ENCODE results near the gene CNKSR3.

CNKSR3 gene

DNA sequence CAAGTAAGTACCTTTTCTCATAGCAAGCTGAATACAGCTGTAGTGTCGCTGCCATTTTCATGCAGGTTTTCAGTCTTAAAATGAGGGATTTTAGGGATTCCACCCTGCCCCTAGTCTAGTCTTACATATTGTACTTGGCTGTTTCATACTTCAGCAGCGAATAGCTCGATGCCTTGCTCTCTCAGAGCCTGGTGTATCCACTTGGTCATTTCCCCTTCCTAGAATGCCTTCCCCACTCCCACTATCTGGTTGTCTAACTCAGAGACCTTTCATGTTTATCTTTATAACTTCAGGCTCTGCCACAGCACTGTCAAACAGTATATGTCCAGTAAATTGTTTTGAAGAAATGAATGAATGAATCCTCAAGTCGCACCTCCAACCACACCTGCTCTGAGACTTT lies 132.8 kb downstream of the CNKSR3 start:
- FAIRE-seq: no peak

DNA sequence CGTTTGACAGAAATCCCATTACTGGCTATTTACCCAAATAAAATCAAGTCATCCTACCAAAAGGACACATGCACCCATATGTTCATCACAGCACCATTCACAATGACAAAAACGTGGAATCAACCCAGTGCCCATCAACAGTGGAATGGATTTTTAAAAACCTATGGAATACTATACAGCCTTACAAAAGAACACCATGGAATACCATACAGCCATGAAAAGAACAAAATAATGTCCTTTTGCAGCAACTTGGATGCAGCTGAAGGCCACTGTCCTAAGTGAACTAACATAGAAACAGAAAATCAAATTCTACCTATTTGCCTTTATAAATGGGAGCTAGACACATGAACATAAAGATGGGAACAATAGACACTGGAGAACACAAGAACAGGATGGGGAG lies 136.5 kb downstream of the CNKSR3 start:
- no peak for FAIRE-seq

- FAIRE-seq: no peak
Measured at GRCh38 chr6:154371281-154371680, 139.2 kb downstream of the CNKSR3 start.

DNA sequence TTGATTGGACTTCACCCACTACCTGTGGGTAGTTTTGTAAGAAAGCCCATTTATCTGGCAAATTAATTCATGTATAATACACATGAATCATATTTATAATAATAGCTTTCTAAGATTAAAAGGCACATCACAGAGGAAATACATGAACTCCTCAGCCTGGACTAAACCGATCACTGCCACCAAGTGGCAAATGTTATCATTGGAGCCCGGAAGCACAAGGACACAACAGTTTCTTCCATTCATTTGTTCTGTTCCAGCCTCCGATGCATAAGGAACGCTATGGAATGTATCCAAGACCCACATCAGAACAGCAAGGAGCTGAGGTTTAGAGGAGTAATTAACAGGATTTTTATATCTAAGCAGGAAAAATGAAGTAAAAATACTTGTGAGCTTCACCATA lies 139.9 kb downstream of the CNKSR3 start:
- no peak for FAIRE-seq

DNA sequence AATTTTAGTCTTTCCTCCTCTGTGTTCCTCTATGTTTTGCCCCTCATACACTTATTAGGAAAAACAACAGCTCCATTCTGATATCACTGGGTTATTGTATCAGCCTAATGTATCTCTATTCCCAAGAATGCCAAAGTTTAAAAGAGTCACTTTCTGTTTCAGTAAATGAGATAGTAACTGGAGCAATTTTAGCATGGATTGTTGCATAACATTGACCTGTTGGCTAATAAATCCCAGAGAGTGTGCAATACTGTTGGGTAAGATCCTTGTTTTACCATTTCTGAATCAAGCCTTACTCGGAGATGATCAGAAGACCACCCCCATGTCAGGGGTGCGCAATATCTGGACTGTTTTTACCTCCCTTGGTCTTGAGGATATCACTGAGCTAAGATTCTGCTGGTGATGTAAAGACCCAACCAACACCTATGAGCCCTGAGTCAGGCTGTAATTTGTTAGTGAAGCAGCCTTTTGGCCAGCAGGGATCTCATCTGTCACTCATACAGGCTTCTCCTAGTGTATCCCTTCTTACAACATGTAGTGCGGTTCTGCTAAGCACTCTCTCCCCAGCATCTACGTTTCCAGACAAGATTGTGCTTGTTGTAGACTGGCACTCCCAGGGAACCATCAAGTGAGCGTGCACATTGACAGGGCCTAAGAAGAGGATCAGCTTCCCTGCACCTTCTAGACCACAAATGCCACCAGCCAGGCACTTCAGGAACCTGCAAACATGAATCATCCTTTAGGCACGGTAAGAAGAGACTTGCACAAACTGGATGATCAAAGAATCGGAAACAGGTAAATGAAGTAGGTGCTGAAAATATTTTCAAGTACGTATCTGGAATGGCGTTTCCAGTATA lies 142.4 kb downstream of the CNKSR3 start:
- FAIRE-seq: no peak

DNA sequence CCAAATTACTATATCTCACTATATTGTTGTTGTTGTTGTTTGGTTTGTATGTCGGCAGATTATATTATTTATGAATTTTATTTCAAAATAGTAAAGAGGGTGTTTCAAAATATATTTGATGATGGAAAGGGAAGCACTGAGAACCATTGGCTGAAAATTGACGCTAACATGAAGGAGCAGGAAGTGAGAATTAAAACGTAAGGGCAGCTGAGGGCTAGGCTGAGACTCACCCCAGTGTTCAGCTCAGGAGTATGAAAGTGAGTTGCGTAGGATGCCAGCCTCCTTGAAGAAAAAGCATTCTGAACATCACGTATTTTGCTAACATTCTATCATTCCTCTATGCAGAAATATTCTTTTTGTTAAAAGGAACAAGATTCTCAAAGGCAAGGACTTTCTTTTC lies 143.1 kb downstream of the CNKSR3 start:
- no peak for FAIRE-seq

GRCh38 chr6:154363821-154364220 lies 146.7 kb downstream of the CNKSR3 start:
- no peak for FAIRE-seq

DNA sequence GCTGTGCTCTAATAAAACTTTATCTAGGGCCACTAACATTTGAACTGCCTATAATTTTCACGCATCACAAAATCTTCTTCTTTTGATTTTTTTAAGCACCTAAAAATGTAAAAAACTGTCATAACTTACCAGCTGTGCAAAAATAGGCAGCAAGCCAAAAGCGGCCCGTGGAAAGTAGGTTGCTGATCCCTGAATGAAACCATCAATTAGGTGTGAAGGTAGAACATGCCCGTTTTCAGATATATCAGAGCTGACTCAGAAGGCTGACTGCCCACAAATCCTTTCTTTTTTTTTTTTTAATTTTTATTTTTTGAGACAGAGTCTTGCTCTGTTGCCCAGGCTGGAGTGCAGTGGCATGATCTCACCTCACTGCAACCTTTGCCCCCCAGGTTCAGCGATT lies 149.0 kb downstream of the CNKSR3 start:
- FAIRE-seq: no peak

GRCh38 chr6:154360476-154360875 lies 150.0 kb downstream of the CNKSR3 start:
- no peak for FAIRE-seq

DNA sequence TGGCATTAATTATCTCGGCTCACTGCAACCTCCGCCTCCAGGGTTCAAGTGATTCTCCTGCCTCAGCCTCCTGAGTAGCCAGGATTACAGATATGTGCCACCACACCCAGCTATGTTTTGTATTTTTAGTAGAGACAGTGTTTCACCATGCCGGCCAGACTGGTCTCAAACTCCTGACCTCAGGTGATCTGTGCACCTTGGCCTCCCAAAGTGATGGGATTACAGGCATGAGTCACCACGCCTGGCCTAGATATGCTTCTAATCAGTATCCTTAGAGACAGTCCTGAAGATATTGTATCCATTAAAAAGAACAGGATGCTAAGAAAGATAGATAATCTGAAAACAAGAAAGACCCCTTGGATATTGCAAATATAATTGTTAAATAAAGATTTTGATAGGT lies 150.8 kb downstream of the CNKSR3 start:
- FAIRE-seq: no peak

GRCh38 chr6:154359161-154359574 lies 151.3 kb downstream of the CNKSR3 start:
- FAIRE-seq: no peak

DNA sequence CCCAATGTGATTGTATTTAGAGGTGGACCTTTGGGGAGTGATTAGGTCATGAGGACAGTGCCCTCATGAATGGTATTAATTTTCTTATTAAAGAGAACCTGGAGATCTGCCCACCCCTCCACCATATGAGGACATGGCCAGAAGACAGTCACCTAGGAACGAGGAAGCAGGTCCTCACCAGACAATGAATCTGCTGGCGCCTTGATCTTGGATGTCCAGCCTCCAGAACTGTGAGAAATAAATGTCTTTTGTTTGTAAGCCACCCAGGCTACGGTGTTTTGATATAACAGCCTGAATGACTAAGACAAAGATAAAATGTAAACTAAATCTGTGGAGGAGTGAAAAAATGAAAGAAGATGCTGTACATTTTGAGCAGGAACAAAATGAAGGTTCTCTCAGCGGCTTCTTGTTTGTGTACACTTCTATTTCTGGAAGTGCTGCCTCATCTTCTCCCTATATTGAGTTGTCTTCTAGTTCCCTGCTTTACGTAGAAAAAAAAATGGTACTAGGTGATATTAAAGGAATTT lies 152.4 kb downstream of the CNKSR3 start:
- FAIRE-seq: no peak

DNA sequence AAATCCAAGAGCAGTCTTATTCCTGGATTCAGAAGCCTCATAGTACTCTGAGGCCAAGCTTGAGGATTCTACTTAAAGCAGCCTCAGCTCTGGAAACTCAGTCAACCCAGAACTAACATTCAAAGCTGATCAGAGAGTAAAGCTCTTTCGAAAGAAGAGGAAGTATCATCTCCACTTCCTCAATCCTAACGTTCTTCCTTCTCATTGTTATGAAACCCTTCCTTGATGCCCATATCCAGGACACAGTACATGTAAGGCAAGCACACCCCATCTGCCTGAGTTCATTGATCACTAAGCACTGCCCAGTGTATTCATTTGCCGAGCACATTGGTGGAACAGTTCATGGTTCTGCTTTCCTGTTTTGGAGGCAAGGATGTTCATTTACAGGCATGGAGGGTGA lies 153.8 kb downstream of the CNKSR3 start, which contains the start of gene IPCEF1:
Gene IPCEF1, minus strand, starts transcription at position 114 of the 400 bp plus-strand sequence. CDS start 90,856 bp downstream, outside the sequence.
- no peak for FAIRE-seq

- no peak for FAIRE-seq
Measured at GRCh38 chr6:154356113-154356512, 154.4 kb downstream of the CNKSR3 start.

GRCh38 chr6:154354265-154354777 lies 156.2 kb downstream of the CNKSR3 start:
- FAIRE-seq: no peak

DNA sequence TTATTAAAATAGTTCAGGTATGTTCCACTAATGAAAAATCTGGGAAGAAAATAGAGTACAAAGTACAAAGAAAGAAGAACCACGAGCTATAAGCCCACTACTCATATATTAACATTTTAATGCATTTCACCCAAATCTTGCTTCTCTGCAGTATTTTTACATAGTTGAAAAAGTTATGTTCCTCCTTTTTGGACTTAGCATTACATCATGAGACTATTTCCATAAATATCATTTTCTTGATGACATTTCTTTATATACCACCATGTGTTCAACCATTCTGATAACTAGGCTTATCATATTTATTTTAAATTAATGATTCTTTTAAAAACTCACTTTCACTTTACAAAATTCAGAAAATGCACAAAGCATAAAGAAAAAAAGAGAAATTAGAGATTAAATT lies 156.9 kb downstream of the CNKSR3 start:
- FAIRE-seq: no peak

- no peak for FAIRE-seq
Measured at GRCh38 chr6:154352898-154353585, 157.4 kb downstream of the CNKSR3 start.

DNA sequence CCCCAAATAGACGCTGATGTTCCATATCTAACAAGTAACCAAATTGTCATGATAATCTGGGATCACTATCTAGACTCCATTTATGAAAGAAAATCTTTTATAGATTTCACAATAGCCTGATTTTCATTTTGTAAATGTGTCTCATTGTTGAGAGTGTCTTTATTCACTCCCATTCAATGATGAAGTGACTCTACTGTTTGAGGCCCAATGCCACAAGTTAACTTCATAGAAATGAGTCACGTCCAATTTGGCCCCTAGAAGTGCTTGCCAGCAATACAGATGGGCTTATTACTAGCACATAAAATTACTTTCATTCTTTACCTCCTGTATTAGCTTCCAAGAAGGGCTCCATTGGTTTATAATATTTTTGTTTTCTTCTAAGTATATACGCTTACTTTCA lies 160.2 kb downstream of the CNKSR3 start:
- FAIRE-seq: no peak

- no peak for FAIRE-seq
Measured at GRCh38 chr6:154347981-154348380, 162.5 kb downstream of the CNKSR3 start.

DNA sequence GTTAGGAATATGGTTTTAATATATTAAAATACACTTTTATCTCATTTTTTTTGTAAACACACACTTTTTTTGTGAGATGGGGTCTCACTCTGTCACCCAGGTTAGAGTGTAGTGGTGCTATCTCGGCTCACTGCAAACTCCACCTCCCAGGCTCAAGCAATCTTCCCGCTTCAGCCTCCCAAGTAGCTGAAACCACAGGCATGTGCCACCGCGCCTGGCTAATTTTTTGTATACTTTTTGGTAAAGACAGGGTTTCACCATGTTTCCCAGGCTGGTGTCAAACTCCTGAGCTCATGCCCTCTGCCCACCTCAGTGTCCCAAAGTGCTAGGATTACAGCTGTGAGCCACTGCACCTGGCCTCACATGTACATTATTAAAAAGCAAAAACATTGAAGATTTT lies 164.7 kb downstream of the CNKSR3 start:
- FAIRE-seq: no peak

- FAIRE-seq: no peak
Measured at GRCh38 chr6:154343473-154344308, 166.8 kb downstream of the CNKSR3 start.

- no peak for FAIRE-seq
Measured at GRCh38 chr6:154341871-154342270, 168.6 kb downstream of the CNKSR3 start.

- no peak for FAIRE-seq
Measured at GRCh38 chr6:154341336-154341735, 169.1 kb downstream of the CNKSR3 start.
